NT2/D1 (cell line): ENCODE results near the gene NTN1.

Experiments
- YY1 ChIP-seq: IDR thresholded peaks from 2 replicates; pipeline ENCODE4 v1.6.1; 2011; ENCODE audit not compliant: insufficient read length, insufficient read depth
- ZNF274 ChIP-seq: IDR thresholded peaks from 2 replicates; pipeline ENCODE4 v1.6.1; 2011; ENCODE audit warnings: mild to moderate bottlenecking, low read depth, low read length

DNA sequence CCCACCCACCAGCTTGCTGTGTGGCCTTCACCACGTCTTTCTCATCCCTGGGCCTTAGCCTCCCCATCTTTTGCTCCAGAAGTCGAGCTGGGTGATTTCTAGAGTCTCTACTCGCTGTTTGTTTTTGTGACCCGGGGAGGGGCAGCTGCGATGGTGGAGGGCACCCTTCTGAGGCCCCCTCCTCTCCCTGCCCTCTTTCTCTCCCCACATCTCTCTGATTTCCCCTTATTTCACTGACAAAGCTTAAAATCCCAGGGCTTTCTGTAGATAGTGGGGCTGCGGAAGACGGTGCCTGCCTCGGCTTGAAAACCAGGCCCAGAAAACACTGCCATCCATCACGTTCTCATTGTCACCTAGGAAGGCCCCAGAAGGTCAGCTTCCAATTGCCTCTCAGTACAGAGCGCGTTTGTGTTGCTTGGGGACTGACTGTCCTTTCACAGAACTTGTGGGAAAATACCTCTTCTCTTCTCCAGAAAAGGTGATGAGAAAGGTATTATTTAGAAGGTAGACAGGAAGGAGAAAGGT is 95.1 kb downstream of the NTN1 start:
- TF ChIP-seq YY1 (no peak), ZNF274 (no peak)
